HEK293T (cell line): Measurements from ENCODE around the gene SVIL.

Experiments
- CTCF ChIA-PET: fragments of 350-600 bp; formaldehyde crosslinking; extraction: SDS; loops from one replicate; lab custom pipeline; 2021; ENCODE audit warnings: antibody characterized with exemption, inconsistent platforms; lab: Yijun Ruan, JAX
- POLR2A ChIA-PET: fragments of 350-600 bp; formaldehyde crosslinking; extraction: SDS; loops from one replicate; lab custom pipeline; 2020; ENCODE audit warnings: antibody characterized with exemption, inconsistent platforms; lab: Yijun Ruan, JAX
- DNase-seq: peaks from one replicate; pipeline ENCODE4 v3.0.0; 2012; ENCODE audit warnings: mixed read lengths; ENCODE audit errors: extremely low spot score
- ARNT ChIP-seq: fragments of 450-650 bp; IDR thresholded peaks from 2 replicates; pipeline ENCODE4 v1.6.1; 2017; ENCODE audit warnings: mild to moderate bottlenecking
- BHLHE40 ChIP-seq: fragments of 450-650 bp; IDR thresholded peaks from 2 replicates; pipeline ENCODE4 v1.6.1; 2016; ENCODE audit warnings: mild to moderate bottlenecking, moderate library complexity, borderline replicate concordance
- CTBP1 ChIP-seq: fragments of 450-650 bp; IDR thresholded peaks from 2 replicates; pipeline ENCODE4 v1.6.1; 2016; ENCODE audit warnings: borderline replicate concordance
- ELF4 ChIP-seq: fragments of 450-650 bp; IDR thresholded peaks from 2 replicates; pipeline ENCODE4 v1.6.1; 2017; ENCODE audit warnings: antibody characterized with exemption
- FOXA1 ChIP-seq: fragments of 450-650 bp; IDR thresholded peaks from 2 replicates; pipeline ENCODE4 v1.6.1; 2016; ENCODE audit warnings: mild to moderate bottlenecking
- FOXK2 ChIP-seq: fragments of 450-650 bp; IDR thresholded peaks from 2 replicates; pipeline ENCODE4 v1.6.1; 2016; ENCODE audit warnings: mild to moderate bottlenecking
- FOXM1 ChIP-seq: fragments of 450-650 bp; IDR thresholded peaks from 2 replicates; pipeline ENCODE4 v1.6.1; 2017; ENCODE audit warnings: mild to moderate bottlenecking, borderline replicate concordance
- HDGF ChIP-seq: fragments of 450-650 bp; IDR thresholded peaks from 2 replicates; pipeline ENCODE4 v1.6.1; 2017; ENCODE audit warnings: antibody characterized with exemption, borderline replicate concordance
- L3MBTL2 ChIP-seq: fragments of 450-650 bp; conservative IDR thresholded peaks from 2 replicates; pipeline ENCODE4 v1.6.1; 2016; ENCODE audit warnings: mild to moderate bottlenecking
- LEF1 ChIP-seq: fragments of 450-650 bp; IDR thresholded peaks from 2 replicates; pipeline ENCODE4 v1.6.1; 2017; ENCODE audit warnings: mild to moderate bottlenecking, borderline replicate concordance
- NFRKB ChIP-seq: fragments of 450-650 bp; IDR thresholded peaks from 2 replicates; pipeline ENCODE4 v1.6.1; 2016; ENCODE audit warnings: mild to moderate bottlenecking, moderate library complexity
- PKNOX1 ChIP-seq: fragments of 450-650 bp; IDR thresholded peaks from 2 replicates; pipeline ENCODE4 v1.6.1; 2016
- SP1 ChIP-seq: fragments of 450-650 bp; IDR thresholded peaks from 2 replicates; pipeline ENCODE4 v1.6.1; 2017
- SUZ12 ChIP-seq: fragments of 450-650 bp; IDR thresholded peaks from 2 replicates; pipeline ENCODE4 v1.6.1; 2016; ENCODE audit warnings: mild to moderate bottlenecking
- TARDBP ChIP-seq: fragments of 450-650 bp; IDR thresholded peaks from 2 replicates; pipeline ENCODE4 v1.6.1; 2016
- ZNF384 ChIP-seq: fragments of 450-650 bp; IDR thresholded peaks from 2 replicates; pipeline ENCODE4 v1.6.1; 2016

The SVIL gene

GRCh38 chr10:29530112-29530976 is 104.4 kb downstream of the SVIL start:
- CTCF ChIA-PET: interaction anchor here (0.5 to 0.7 kb wide), 2 partner anchors 13 to 33 kb away, joined by 3 read pairs; no protein-coding TSS in a partner anchor
- no peak for DNase-seq
- TF ChIP-seq ARNT: no peak
- no peak for TF ChIP-seq FOXK2
- no peak for TF ChIP-seq TARDBP
- no peak for TF ChIP-seq CTBP1
- TF ChIP-seq BHLHE40: no peak
- no peak for TF ChIP-seq L3MBTL2
- TF ChIP-seq NFRKB: no peak
- TF ChIP-seq ZNF384: no peak
- no peak for TF ChIP-seq FOXM1
- POLR2A ChIA-PET: no interaction called here

- no peak for DNase-seq
- ChIA-PET POLR2A (no interaction called here), CTCF (no interaction called here)
Observed at GRCh38 chr10:29529146-29529545, 105.6 kb downstream of the SVIL start.

GRCh38 chr10:29525762-29526161 is 109.0 kb downstream of the SVIL start:
- DNase-seq: no peak
- ChIA-PET CTCF (interaction anchor here (1.0 to 2.0 kb wide), 3 partner anchors 8 to 12 kb away, joined by 3 to 12 read pairs (median 5); no protein-coding TSS in a partner anchor), POLR2A (no interaction called here)
- TF ChIP-seq SP1 (no peak), PKNOX1 (no peak), ELF4 (no peak), LEF1 (no peak), FOXK2 (no peak), HDGF (no peak), ZNF384 (no peak), SUZ12 (no peak), TARDBP (no peak), BHLHE40 (no peak), L3MBTL2 (no peak), CTBP1 (no peak), NFRKB (no peak), FOXA1 (no peak), ARNT (no peak), FOXM1 (no peak)

More at GRCh38 chr10:29529146-29529545, 105.6 kb downstream of the SVIL start:
- no peak for TF ChIP-seq FOXA1
- no peak for TF ChIP-seq HDGF
- TF ChIP-seq BHLHE40: no peak
- TF ChIP-seq ARNT: no peak
- TF ChIP-seq ZNF384: no peak
- no peak for TF ChIP-seq SP1

DNA sequence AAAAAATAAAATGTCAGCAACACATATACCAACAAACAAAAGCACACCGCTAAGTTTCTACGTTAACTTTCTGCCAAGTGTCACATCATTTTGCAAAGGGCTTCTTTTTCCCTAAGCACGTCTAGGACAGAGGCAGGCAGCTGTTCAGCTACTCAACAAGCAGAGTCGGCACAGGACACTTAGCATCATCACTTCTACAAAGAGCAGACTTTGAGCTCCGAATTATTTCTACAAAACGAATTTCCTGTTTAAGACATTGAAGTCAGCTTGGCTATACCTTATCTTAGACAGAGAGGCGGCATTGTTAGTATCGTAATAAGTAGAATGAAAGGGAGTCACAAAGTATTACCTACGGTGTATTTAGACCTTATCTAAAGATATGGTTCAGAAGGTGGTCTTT is 110.1 kb downstream of the SVIL start:
- ChIA-PET POLR2A (no interaction called here), CTCF (interaction anchor here (0.6 to 2.0 kb wide), 3 partner anchors 10 to 834 kb away, joined by 3 to 12 read pairs (median 5); no protein-coding TSS in a partner anchor)
- DNase-seq: no peak
- TF ChIP-seq NFRKB (no peak), ZNF384 (no peak), BHLHE40 (no peak), SP1 (no peak), L3MBTL2 (no peak), FOXM1 (no peak), LEF1 (no peak), TARDBP (no peak)

DNA sequence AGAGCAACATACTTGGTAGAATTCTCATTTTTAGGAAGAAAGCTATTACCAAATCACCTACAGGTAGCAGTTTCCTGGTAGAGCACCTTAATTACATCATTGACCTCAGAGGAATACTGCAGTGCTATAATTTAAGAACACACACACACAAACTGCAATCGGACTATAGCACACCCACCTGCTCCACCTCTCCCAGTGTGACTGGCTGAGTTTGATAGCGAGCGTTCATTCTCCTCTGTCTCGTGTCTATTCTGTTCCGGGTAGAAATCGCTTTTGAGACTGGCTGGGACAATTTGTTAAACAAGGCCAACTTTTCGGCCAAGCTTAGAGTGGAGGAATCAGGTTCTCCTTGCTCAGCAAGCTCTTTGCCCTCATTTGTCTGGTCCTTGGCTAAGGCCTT is 110.5 kb downstream of the SVIL start:
- no peak for DNase-seq
- POLR2A ChIA-PET: no interaction called here
- TF ChIP-seq ELF4: no peak
- TF ChIP-seq FOXM1: no peak
- TF ChIP-seq SP1: no peak
- TF ChIP-seq ARNT: no peak
- TF ChIP-seq TARDBP: no peak
- no peak for TF ChIP-seq HDGF
- TF ChIP-seq CTBP1: no peak
- no peak for TF ChIP-seq ZNF384
- no peak for TF ChIP-seq LEF1
- no peak for TF ChIP-seq FOXA1
- no peak for TF ChIP-seq BHLHE40
- TF ChIP-seq NFRKB: no peak
- TF ChIP-seq L3MBTL2: no peak
- no peak for TF ChIP-seq PKNOX1
- TF ChIP-seq FOXK2: no peak
- TF ChIP-seq SUZ12: no peak
- CTCF ChIA-PET: interaction anchor here (1.7 to 2.0 kb wide), 2 partner anchors 11 kb away, joined by 5 to 12 read pairs; no protein-coding TSS in a partner anchor

- CTCF ChIA-PET: interaction anchor here (0.7 to 1.1 kb wide), 2 partner anchors 12 to 169 kb away, joined by 3 to 6 read pairs; no protein-coding TSS in a partner anchor
Observed at GRCh38 chr10:29522918-29523317, 111.9 kb downstream of the SVIL start.

More at GRCh38 chr10:29522918-29523317, 111.9 kb downstream of the SVIL start:
- no peak for DNase-seq
- TF ChIP-seq LEF1 (no peak), TARDBP (no peak), BHLHE40 (no peak), CTBP1 (no peak)
- POLR2A ChIA-PET: no interaction called here
